ENCODE data around the gene TEX47. TPM values are rescaled to one million over a fixed set of nuclear protein-coding genes. Genes with fewer than 3 reads are reported as not detected.

The TEX47 gene
- total and polyA plus RNA-seq, 2 experiments from 2014 or later: not detected

- no peaks in the 10 kb centered on the region for H3K4me1 ChIP-seq (ENCODE audit: insufficient read depth)
- H3K4me2 ChIP-seq: no peak overlapping the region
- no peak overlapping the region for H3K4me3 Mint-ChIP-seq
- no peaks in the 10 kb centered on the region for H3F3A ChIP-seq (replicated peaks; ENCODE audit: low read depth)
- peaks cover 8% of the 10 kb centered on the region; the same call in 2 of the 3 replicates for H3K4me1 Mint-ChIP-seq
- no peaks in the 10 kb centered on the region for H3K36me3 Mint-ChIP-seq (ENCODE audit: low read depth)
- no peak overlapping the region for H3K4me3 ChIP-seq
- H3K27ac Mint-ChIP-seq: no peak overlapping the region
- peak; percentile 4 for DNase-seq (ENCODE audit: low spot score)
- no peak overlapping the region for H3K27ac ChIP-seq (ENCODE audit: low read depth)
- H3K9me3 Mint-ChIP-seq: no peaks in the 10 kb centered on the region
- ATAC-seq: peak; percentile 55; the same call in 2 of the 3 replicates
- TF ChIP-seq REST (IDR thresholded peaks at IDR 0.05; ENCODE audit: unreplicated experiment) (no peak), EZH2phosphoT487 (IDR thresholded peaks at IDR 0.05; ENCODE audit: unreplicated experiment) (no peak), STAT1 (IDR thresholded peaks at IDR 0.05; ENCODE audit: unreplicated experiment) (no peak), NANOG (IDR thresholded peaks at IDR 0.05; ENCODE audit: borderline replicate concordance) (no peak), JUNB (IDR thresholded peaks at IDR 0.05; ENCODE audit: unreplicated experiment) (no peak), CREB1 (CRISPR knock-in tag; IDR thresholded peaks at IDR 0.05; ENCODE audit: low read depth) (no peak), CTCF (conservative IDR thresholded peaks at IDR 0.05; ENCODE audit: low read depth in 2 of 2) (no peak), ETS1 (IDR thresholded peaks at IDR 0.05) (no peak), ZNF331 (CRISPR knock-in tag; IDR thresholded peaks at IDR 0.05; ENCODE audit: low read depth) (no peak), ZNF114 (CRISPR knock-in tag; IDR thresholded peaks at IDR 0.05) (no peak), EZH2 (IDR thresholded peaks at IDR 0.05; ENCODE audit: low read depth, unreplicated experiment) (no peak), ZNF462 (CRISPR knock-in tag; IDR thresholded peaks at IDR 0.05) (no peak), POLR2AphosphoS5 (IDR thresholded peaks at IDR 0.05; ENCODE audit: low read depth) (no peak)
- H2AFZ ChIP-seq: no peak overlapping the region
- H3K79me2 ChIP-seq (replicated peaks; ENCODE audit: insufficient read depth): no peaks in the 10 kb centered on the region
- H3K27me3 ChIP-seq (ENCODE audit: insufficient read depth): no peaks in the 10 kb centered on the region
- H3K36me3 ChIP-seq (ENCODE audit: insufficient read depth): no peaks in the 10 kb centered on the region
- H3K27me3 Mint-ChIP-seq (ENCODE audit: insufficient read depth, low read depth, poor library complexity): no peaks in the 10 kb centered on the region
- H3K9me2 ChIP-seq (ENCODE audit: insufficient read depth): no peaks in the 10 kb centered on the region
- H4K20me1 ChIP-seq (replicated peaks; ENCODE audit: insufficient read depth): no peaks in the 10 kb centered on the region
Measured at GRCh38 chr7:88801046-88801445, 5.5 kb upstream of the TEX47 start.
